Activated CD4-positive, alpha-beta T cell treated with anti-CD3 and anti-CD28 coated beads, Interleukin-2, amount 10 ng/mL, durations not matched to agents 7 days and 5 days (primary cell): ENCODE results near the gene ARL3. TPM values are rescaled to one million over a fixed set of nuclear protein-coding genes. Genes with fewer than 3 reads are reported as not detected.

Source experiments
- CTCF ChIA-PET: fragments of 350-600 bp; sonication (Branson Sonifier 250); formaldehyde crosslinking; loops from one replicate; lab custom pipeline; 2021; ENCODE audit warnings: antibody characterized with exemption; lab: Charles Lee
- POLR2A ChIA-PET: fragments of 350-600 bp; sonication (Branson Sonifier 250); formaldehyde crosslinking; loops from one replicate; lab custom pipeline; 2021; ENCODE audit warnings: antibody characterized with exemption; lab: Charles Lee
- DNase-seq: peaks from one replicate; pipeline ENCODE4 v3.0.0-alpha.2; 2020
- H3K27ac Mint-ChIP-seq: one replicate; pipeline ENCODE4 v1.8.0; 2021; ENCODE audit warnings: mild to moderate bottlenecking, moderate library complexity, mixed read lengths
- H3K27me3 Mint-ChIP-seq: one replicate; pipeline ENCODE4 v1.8.0; 2021; ENCODE audit warnings: mixed read lengths
- H3K36me3 Mint-ChIP-seq: one replicate; pipeline ENCODE4 v1.8.0; 2021; ENCODE audit warnings: low read depth, mixed read lengths
- H3K4me1 Mint-ChIP-seq: one replicate; pipeline ENCODE4 v1.8.0; 2021; ENCODE audit warnings: mixed read lengths
- H3K4me3 Mint-ChIP-seq: one replicate; pipeline ENCODE4 v1.8.0; 2021; ENCODE audit warnings: mild to moderate bottlenecking, moderate library complexity, mixed read lengths
- H3K9me3 Mint-ChIP-seq: one replicate; pipeline ENCODE4 v1.8.0; 2021; ENCODE audit warnings: mixed read lengths
- total RNA-seq, 2 experiments: library from RNA; stranded (reverse); gene quantifications; one replicate each; pipeline ENCODE4 v1.2.3, GENCODE V29; 2021

Gene ARL3
- total RNA-seq, 2 experiments from 2014 or later, result 4.4 to 5.0 TPM

DNA sequence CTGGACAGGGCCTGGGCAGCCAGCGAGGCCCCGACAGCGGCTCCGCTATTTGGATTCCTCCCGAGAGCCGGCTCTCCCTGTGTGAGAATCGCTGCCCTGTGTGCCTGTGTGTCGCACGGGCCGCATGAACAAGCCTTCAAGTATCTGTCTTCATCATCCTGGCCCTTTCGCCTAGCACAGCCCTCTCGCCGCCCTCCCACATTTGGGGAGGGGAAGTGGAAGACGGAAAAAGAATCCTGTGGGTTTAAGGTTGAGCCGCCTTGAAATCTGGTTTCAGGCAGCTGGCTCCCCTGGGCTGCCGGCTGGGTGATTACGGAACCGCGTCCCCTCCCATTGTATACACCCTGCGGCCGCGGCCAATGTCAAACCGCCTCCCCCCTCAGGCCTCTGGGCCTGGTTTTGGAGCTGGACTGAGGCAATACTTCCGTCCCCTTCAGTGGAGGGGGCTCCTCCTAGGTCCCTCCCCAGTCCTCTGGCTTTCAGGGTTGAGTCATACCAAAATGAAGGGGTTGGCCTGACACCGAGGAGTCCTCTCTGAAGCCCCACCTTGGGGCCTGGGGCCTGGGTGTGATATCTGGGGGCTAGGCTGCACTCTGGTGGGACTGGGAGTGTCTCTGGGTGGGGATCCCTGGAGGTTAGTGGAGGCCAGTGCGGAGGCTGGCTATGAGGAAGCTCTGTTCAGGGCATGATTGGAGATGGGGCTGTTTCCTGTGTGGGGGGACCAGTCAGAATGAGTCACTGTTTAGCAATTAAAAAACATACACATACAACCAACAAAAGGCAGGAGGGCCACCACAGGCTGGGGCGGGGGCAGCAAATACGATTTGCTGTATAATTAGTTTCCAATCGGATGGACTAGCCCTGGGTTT is 68.2 kb downstream of the ARL3 start:
- peak; percentile 75 for DNase-seq
- H3K36me3 Mint-ChIP-seq, result peaks cover 25% of the 10 kb centered on the region
- H3K9me3 Mint-ChIP-seq, result no peaks in the 10 kb centered on the region
- H3K27ac Mint-ChIP-seq, result peak overlapping the region; percentile 95
- no peaks in the 10 kb centered on the region for H3K27me3 Mint-ChIP-seq
- peak overlapping the region; percentile 94 for H3K4me3 Mint-ChIP-seq
- CTCF ChIA-PET, result interaction anchor here (0.8 to 3.7 kb wide), 8 partner anchors 12 to 141 kb away, joined by 3 to 26 read pairs (median 6); partner anchors contain the start of gene SUFU
- H3K4me1 Mint-ChIP-seq, result peaks cover 55% of the 10 kb centered on the region
- POLR2A ChIA-PET, result interaction anchor here (0.7 to 1.3 kb wide), 4 partner anchors 17 to 440 kb away, joined by 3 to 4 read pairs (median 3); partner anchors contain the start of genes ARL3 and WBP1L

DNA sequence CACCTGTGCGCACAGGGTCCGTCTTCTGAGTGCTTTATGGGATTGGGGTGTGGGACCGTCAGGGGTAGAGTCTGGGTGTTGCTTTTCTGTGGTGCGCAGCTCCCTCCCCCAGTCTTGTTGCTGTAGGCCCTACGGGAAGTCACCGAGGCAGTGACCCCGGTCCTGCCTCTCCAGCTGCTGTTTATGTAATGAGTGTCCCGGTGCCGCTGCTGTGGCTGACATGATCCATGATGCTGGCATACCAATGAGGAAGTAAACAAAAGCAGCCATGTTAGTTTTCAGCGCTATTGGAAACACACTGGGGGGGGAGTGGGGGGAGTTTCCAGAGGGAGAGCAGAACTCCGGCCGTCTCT is 68.8 kb downstream of the ARL3 start:
- Mint-ChIP-seq H3K36me3 (peaks cover 25% of the 10 kb centered on the region), H3K27me3 (no peaks in the 10 kb centered on the region), H3K4me1 (peaks cover 49% of the 10 kb centered on the region), H3K4me3 (peak overlapping the region; percentile 94), H3K9me3 (no peaks in the 10 kb centered on the region), H3K27ac (peak overlapping the region; percentile 95)
- DNase-seq, result peak; percentile 46
- CTCF ChIA-PET, result interaction anchor here (0.6 to 3.7 kb wide), 15 partner anchors 9 to 415 kb away, joined by 3 to 26 read pairs (median 4); partner anchors contain the start of genes C10orf95 and SUFU
- POLR2A ChIA-PET, result interaction anchor here (1.0 to 1.3 kb wide), 2 partner anchors 18 to 98 kb away, joined by 3 read pairs; partner anchors contain the start of gene WBP1L

DNA sequence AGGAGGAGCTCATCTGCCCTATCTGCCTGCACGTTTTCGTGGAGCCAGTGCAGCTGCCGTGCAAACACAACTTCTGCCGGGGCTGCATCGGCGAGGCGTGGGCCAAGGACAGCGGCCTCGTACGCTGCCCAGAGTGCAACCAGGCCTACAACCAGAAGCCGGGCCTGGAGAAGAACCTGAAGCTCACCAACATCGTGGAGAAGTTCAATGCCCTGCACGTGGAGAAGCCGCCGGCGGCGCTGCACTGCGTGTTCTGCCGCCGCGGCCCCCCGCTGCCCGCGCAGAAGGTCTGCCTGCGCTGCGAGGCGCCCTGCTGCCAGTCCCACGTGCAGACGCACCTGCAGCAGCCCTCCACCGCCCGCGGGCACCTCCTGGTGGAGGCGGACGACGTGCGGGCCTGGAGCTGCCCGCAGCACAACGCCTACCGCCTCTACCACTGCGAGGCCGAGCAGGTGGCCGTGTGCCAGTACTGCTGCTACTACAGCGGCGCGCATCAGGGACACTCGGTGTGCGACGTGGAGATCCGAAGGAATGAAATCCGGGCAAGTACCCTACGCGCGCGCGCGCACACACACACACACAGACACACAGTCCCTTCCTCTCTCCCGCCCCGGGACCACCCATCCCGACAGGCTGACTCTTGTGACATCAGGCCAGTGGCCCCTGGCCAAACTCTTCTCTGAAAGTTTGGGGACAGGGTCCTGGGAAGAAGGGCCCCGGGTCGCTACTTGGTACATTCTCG is 69.4 kb downstream of the ARL3 start:
- Mint-ChIP-seq H3K4me3 (peak overlapping the region; percentile 94), H3K27ac (peak overlapping the region; percentile 95), H3K4me1 (peaks cover 45% of the 10 kb centered on the region), H3K27me3 (no peaks in the 10 kb centered on the region), H3K36me3 (peaks cover 25% of the 10 kb centered on the region), H3K9me3 (no peaks in the 10 kb centered on the region)
- peak; percentile 80 for DNase-seq
- ChIA-PET CTCF (interaction anchor here (0.5 to 3.7 kb wide), 22 partner anchors 10 to 414 kb away, joined by 3 to 26 read pairs (median 4); partner anchors contain the start of genes C10orf95 and SUFU), POLR2A (interaction anchor here (0.8 to 1.3 kb wide), 3 partner anchors 18 to 224 kb away, joined by 3 read pairs; partner anchors contain the start of genes FBXL15 and WBP1L)

DNA sequence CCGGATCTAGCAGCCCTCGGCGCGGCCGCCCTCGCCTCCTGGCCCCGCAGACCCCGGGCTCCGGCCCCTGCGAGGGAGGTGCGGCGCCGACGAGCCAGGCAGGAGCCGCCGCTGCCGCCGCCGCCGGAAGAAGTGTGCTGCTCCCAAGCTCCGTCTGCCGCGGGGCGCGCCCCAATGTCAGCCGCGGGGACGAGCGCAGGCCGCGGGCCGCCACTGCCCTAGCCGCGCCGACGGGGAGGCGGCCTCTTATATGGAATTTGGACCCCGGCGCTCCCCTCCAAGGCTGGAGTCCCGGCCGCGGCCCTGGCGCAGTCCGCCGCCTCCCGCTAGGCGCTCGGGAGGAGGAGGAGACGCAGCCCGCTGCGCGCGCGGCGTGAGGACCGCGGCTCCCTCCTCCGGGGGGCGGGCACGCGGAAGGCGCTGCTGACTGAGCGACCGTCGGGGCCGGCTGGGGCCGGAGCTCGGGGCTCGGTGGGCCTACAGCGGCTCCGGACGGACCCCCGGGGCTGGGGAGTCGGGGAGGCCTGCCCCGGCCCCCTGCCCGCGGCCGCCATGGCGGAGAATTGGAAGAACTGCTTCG is 70.0 kb downstream of the ARL3 start, which contains the start of gene TRIM8:
Gene TRIM8 (plus strand): TSS at position 414 of the 580 bp plus-strand sequence. CDS start 139 bp downstream, at position 553.
- ChIA-PET POLR2A (interaction anchor here (0.8 kb wide), 1 partner anchor 224 kb away, joined by 3 read pairs; the partner anchor contains the start of gene FBXL15), CTCF (interaction anchor here (0.5 to 3.7 kb wide), 19 partner anchors 10 to 192 kb away, joined by 3 to 26 read pairs (median 4); partner anchors contain the start of genes C10orf95 and SUFU)
- peak; percentile 56 for DNase-seq
- Mint-ChIP-seq H3K27ac (peak within 1 kb of the TSS; percentile 95), H3K27me3 (no peaks in the 10 kb centered on the region), H3K36me3 (peaks cover 25% of the 10 kb centered on the region), H3K4me1 (peaks cover 40% of the 10 kb centered on the region), H3K9me3 (no peaks in the 10 kb centered on the region), H3K4me3 (peak within 1 kb of the TSS; percentile 94)

DNA sequence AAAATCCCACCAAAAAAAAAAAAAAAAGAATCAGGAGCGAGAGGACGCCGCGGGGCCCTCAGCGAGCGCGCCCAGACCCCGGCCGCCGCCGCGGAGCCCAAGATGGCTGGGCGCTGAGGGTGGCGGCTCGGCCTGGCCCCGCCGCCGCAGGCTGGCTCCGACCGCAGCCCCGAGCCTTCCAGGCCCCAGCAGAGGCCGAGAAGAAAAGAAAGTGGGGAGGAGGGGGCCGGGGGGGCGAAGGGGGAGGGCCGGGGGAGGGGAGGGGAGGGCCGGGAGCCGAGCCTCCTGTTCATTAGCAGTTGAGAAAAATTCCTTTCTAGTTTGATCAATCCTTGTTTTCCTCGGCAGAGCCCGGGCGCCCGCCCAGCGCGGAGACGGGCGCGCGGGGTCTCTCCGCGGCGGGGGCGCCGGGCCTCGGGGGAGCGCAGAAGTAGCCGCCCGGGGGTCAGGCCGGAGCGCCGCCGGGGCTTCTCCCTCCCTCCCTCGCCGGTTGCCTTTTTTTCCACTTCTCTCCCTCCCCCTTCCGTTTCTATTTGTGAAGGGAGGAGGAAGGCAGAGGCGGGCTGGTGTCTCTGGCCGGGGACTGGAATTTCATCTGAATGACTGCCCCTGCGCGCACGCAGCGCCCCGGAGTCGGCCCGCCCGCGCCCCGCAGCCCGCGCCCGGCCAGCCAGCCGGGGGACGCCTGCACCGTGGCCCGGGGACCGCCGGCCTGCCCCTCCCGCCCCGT is 70.7 kb downstream of the ARL3 start:
- Mint-ChIP-seq H3K4me1 (peaks cover 34% of the 10 kb centered on the region), H3K36me3 (peaks cover 21% of the 10 kb centered on the region), H3K27ac (peak overlapping the region; percentile 95), H3K9me3 (no peaks in the 10 kb centered on the region), H3K4me3 (peak overlapping the region; percentile 85), H3K27me3 (no peaks in the 10 kb centered on the region)
- ChIA-PET POLR2A (no interaction called here), CTCF (interaction anchor here (0.6 to 3.7 kb wide), 11 partner anchors 8 to 191 kb away, joined by 3 to 26 read pairs (median 4); partner anchors contain the start of gene C10orf95)
- DNase-seq, result peak; percentile 34

DNA sequence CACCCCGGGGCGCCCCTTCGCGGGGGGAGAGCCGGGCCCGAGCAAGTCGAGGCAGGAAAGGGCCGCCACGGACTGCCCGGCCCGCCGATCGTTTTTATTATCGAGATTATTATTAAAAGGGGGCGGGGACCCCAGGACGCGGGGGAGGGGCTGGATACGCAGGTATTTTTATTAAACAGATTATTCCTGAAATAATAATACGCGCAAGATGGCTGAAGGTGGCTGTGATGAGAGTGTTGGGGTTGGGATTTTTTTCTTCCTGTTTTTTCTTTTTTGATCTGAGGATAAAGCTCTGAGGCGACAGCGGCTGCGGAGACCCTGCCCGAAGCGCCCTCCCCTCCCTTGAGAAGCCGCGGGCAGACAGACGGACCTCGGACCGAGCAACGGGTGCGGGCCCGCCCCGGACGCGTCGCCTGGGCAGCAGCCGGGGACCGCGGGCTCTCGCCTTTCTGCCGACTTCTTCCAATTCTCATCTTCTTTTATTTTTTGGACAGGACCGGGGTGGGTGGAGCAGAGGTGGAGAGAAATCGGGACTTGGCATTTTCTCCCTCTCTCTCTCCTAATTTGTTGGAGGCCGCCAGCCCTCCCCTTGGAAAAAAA is 71.4 kb downstream of the ARL3 start:
- peak overlapping the region; percentile 85 for H3K4me3 Mint-ChIP-seq
- H3K27me3 Mint-ChIP-seq, result no peaks in the 10 kb centered on the region
- ChIA-PET CTCF (interaction anchor here (2.4 kb wide), 1 partner anchor 9 kb away, joined by 5 read pairs; no protein-coding TSS in a partner anchor), POLR2A (interaction anchor here (1.1 kb wide), 1 partner anchor 10 kb away, joined by 3 read pairs; no protein-coding TSS in a partner anchor)
- peak overlapping the region; percentile 95 for H3K27ac Mint-ChIP-seq
- H3K9me3 Mint-ChIP-seq, result no peaks in the 10 kb centered on the region
- DNase-seq, result peak; percentile 39
- peaks cover 30% of the 10 kb centered on the region for H3K4me1 Mint-ChIP-seq
- H3K36me3 Mint-ChIP-seq, result peaks cover 19% of the 10 kb centered on the region

DNA sequence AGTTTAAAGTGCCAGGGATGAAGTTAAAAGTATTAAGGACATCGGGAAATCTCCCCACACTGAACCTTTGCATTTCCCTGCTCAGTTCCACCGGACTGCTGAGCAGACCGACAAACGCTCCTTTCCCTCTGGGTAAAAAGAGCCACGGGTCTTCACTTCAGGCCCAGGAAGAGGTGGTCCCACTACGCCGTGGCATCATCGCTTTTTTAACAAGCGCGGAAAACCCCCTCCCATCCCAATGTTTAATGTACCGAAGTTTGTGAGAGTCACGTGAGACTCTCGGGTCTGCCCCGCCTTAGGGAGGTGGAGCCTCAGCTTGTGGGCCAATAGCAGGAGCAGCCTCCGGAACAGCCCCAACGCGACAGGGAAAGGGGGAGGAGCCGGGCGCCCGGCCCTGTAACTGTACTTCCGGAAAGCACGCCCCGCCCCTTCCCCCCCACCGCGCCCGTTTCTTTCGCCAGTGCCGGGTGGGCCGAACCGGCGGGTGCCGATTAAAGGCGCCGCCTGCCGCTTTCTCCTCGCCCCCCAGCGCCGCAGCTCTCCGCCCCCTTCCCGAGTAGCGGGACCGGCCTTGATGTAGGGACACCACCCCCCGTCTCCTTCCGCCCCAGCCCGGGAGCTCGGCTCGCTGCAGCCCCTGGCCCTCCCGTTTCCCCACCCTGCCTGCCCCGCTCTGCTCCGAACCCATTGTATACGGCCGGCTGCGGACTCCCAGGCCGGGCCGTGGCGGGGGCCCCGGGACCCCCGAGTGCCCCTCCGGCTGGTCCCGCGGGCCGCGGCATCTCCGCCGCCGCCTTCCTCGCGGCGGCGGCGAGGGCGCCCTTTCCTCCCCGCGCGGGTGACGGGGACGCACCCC is 72.1 kb downstream of the ARL3 start:
- POLR2A ChIA-PET, result interaction anchor here (0.6 to 1.1 kb wide), 2 partner anchors 10 to 293 kb away, joined by 3 read pairs; no protein-coding TSS in a partner anchor

DNA sequence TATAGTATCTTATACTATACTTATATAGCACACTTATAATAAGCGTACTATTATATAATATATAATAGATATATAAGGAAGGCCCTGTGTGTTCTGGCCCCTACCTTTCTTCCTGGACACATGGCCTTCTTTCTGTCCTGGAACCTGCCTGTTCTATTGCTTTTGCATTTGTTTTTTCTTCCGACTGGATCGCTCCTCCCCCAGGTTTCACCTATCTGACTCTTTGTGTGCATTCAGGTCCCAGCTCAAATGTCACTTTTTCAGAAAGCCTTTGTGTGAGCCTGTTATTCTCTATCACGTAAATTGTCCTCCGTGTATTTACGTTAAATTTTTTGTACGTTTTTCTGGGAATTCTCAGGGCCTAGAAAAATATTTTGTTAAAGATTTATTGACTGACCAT is 72.8 kb downstream of the ARL3 start:
- DNase-seq, result no peak
- Mint-ChIP-seq H3K27ac (peak overlapping the region; percentile 87), H3K4me1 (peaks cover 21% of the 10 kb centered on the region), H3K9me3 (no peaks in the 10 kb centered on the region), H3K36me3 (peaks cover 12% of the 10 kb centered on the region), H3K27me3 (no peaks in the 10 kb centered on the region), H3K4me3 (peak overlapping the region; percentile 86)
- ChIA-PET CTCF (interaction anchor here (1.0 to 2.4 kb wide), 2 partner anchors 10 to 248 kb away, joined by 3 to 5 read pairs; no protein-coding TSS in a partner anchor), POLR2A (no interaction called here)

More for the DNA sequence above, 72.1 kb downstream of the ARL3 start:
- H3K4me3 Mint-ChIP-seq, result peak overlapping the region; percentile 86
- peak overlapping the region; percentile 87 for H3K27ac Mint-ChIP-seq
- H3K4me1 Mint-ChIP-seq, result peaks cover 23% of the 10 kb centered on the region
- no peaks in the 10 kb centered on the region for H3K9me3 Mint-ChIP-seq
- H3K27me3 Mint-ChIP-seq, result no peaks in the 10 kb centered on the region
- CTCF ChIA-PET, result interaction anchor here (0.8 to 2.4 kb wide), 3 partner anchors 10 to 248 kb away, joined by 3 to 5 read pairs (median 3); no protein-coding TSS in a partner anchor
- H3K36me3 Mint-ChIP-seq, result peaks cover 17% of the 10 kb centered on the region
- DNase-seq, result peak; percentile 98

DNA sequence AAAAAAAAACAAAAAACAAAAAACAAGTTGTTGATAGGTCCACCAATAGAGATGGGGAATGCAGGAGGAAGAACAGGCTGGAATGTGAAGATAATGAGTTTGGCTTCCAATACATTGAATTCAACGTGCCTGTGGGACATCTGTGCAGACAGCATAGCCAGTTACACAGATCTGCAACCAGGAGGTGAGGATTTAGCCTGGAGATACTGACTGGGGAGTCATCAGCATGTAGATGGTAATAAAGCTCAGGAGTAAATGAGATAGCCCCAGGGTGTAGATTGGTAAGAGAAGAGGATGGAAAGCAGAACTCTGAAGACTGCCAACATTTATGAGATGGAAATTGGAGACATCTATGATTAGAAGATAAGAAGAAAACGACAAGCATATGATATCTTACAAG is 74.7 kb downstream of the ARL3 start:
- POLR2A ChIA-PET, result no interaction called here
- no peak for DNase-seq
- Mint-ChIP-seq H3K27ac (no peak overlapping the region), H3K36me3 (no peaks in the 10 kb centered on the region), H3K4me1 (peaks cover 31% of the 10 kb centered on the region), H3K4me3 (no peak overlapping the region), H3K9me3 (no peaks in the 10 kb centered on the region), H3K27me3 (no peaks in the 10 kb centered on the region)
- CTCF ChIA-PET, result interaction anchor here (1.2 kb wide), 1 partner anchor 14 kb away, joined by 3 read pairs; no protein-coding TSS in a partner anchor

DNA sequence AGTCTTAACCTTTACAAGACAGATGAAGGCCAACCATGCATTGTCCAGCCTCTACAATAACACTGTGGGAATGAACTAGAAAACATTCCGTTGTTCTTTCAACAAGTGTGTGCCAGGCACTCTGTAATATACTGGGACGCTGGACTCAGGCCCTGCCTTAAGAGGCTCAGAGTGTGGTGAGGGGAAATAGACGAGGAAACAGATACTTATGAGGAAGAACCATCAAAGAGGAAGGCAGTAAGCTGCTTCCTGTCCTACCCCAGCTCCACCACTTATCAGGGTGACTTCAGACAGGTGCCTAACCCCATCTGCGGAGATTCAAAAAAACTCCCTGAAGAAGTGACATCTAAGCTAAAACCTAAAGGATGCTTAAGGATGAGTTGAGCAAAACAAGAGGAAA is 78.8 kb downstream of the ARL3 start:
- H3K9me3 Mint-ChIP-seq, result no peaks in the 10 kb centered on the region
- ChIA-PET CTCF (interaction anchor here (1.6 kb wide), 1 partner anchor 16 kb away, joined by 3 read pairs; no protein-coding TSS in a partner anchor), POLR2A (interaction anchor here (0.8 kb wide), 1 partner anchor 8 kb away, joined by 3 read pairs; no protein-coding TSS in a partner anchor)
- H3K27me3 Mint-ChIP-seq, result no peaks in the 10 kb centered on the region
- peak overlapping the region; percentile 78 for H3K27ac Mint-ChIP-seq
- peak; percentile 36 for DNase-seq
- H3K36me3 Mint-ChIP-seq, result peaks cover 2% of the 10 kb centered on the region
- peaks cover 59% of the 10 kb centered on the region for H3K4me1 Mint-ChIP-seq
- H3K4me3 Mint-ChIP-seq, result no peak overlapping the region
